WTC11 (cell line): ENCODE data around the gene NDST3. TPM values are rescaled to one million over a fixed set of nuclear protein-coding genes. Genes with fewer than 3 reads are reported as not detected.
A peak's percentile ranks its signal among the peaks of the same experiment; 100 is the strongest.

Experiments used
- ATAC-seq: fragments of 200-7000 bp; cut with Tn5 transposase; 2 replicates; pipeline ENCODE4 v1.10.0; 2021; ENCODE audit warnings: mild to moderate bottlenecking, moderate library complexity
- CTCF ChIA-PET: fragments of 300-600 bp; sonication (Branson Sonifier 250); formaldehyde crosslinking; loops from one replicate; lab custom pipeline; 2021; ENCODE audit warnings: antibody characterized with exemption; lab: Charles Lee
- POLR2A ChIA-PET: fragments of 350-600 bp; sonication (Branson Sonifier 250); formaldehyde crosslinking; loops from one replicate; lab custom pipeline; 2021; ENCODE audit warnings: antibody characterized with exemption; lab: Charles Lee
- DNase-seq: peaks from one replicate; pipeline ENCODE4 v3.0.0; 2021; ENCODE audit warnings: low spot score
- H3K27ac Mint-ChIP-seq: 2 replicates; pipeline ENCODE4 v1.8.0; 2021; ENCODE audit warnings: mixed read lengths
- H3K27me3 Mint-ChIP-seq: 2 replicates; pipeline ENCODE4 v1.8.0; 2021; ENCODE audit warnings: low read depth, mild to moderate bottlenecking, moderate library complexity, mixed read lengths
- H3K36me3 Mint-ChIP-seq: 2 replicates; pipeline ENCODE4 v1.8.0; 2021; ENCODE audit warnings: mixed read lengths
- H3K4me1 Mint-ChIP-seq: 2 replicates; pipeline ENCODE4 v1.8.0; 2022; ENCODE audit warnings: mixed read lengths
- H3K4me3 Mint-ChIP-seq: 2 replicates; pipeline ENCODE4 v1.8.0; 2021; ENCODE audit warnings: mild to moderate bottlenecking, moderate library complexity, mixed read lengths
- H3K9me3 Mint-ChIP-seq: 2 replicates; pipeline ENCODE4 v1.8.0; 2021; ENCODE audit warnings: mixed read lengths
- AR ChIP-seq: fragments of 250-450 bp; sonication (Bioruptor Pico); IDR thresholded peaks from 2 replicates; pipeline ENCODE4 v1.9.0; 2021; ENCODE audit warnings: mild to moderate bottlenecking
- ATF1 ChIP-seq: sonication (generic); formaldehyde crosslinking; IDR thresholded peaks from 2 replicates; pipeline ENCODE4 v1.8.1; 2023; ENCODE audit warnings: mild to moderate bottlenecking, moderate library complexity, missing genetic modification reagents
- CREM ChIP-seq: sonication (generic); formaldehyde crosslinking; IDR thresholded peaks from 2 replicates; pipeline ENCODE4 v1.8.1; 2022; ENCODE audit warnings: mild to moderate bottlenecking, missing genetic modification reagents, moderate library complexity
- E2F1 ChIP-seq: sonication (generic); formaldehyde crosslinking; IDR thresholded peaks from 2 replicates; pipeline ENCODE4 v1.8.0; 2022; ENCODE audit warnings: mild to moderate bottlenecking, missing genetic modification reagents
- EMX1 ChIP-seq: fragments of 250-450 bp; sonication (Bioruptor Pico); IDR thresholded peaks from 2 replicates; pipeline ENCODE4 v1.8.0; 2021; ENCODE audit warnings: mild to moderate bottlenecking
- ERG ChIP-seq: fragments of 250-450 bp; sonication (Bioruptor Pico); IDR thresholded peaks from 2 replicates; pipeline ENCODE4 v1.8.0; 2021; ENCODE audit warnings: mild to moderate bottlenecking
- GRHL2 ChIP-seq: fragments of 250-450 bp; sonication (Bioruptor Pico); IDR thresholded peaks from 2 replicates; pipeline ENCODE4 v1.8.0; 2022; ENCODE audit warnings: mild to moderate bottlenecking, moderate library complexity; ENCODE audit not compliant: insufficient replicate concordance, severe bottlenecking
- NR1H2 ChIP-seq: sonication (generic); formaldehyde crosslinking; IDR thresholded peaks from 2 replicates; pipeline ENCODE4 v1.9.0; 2021; ENCODE audit warnings: mild to moderate bottlenecking, moderate library complexity, missing genetic modification reagents
- PRRX2 ChIP-seq: fragments of 250-450 bp; sonication (Bioruptor Pico); IDR thresholded peaks from 2 replicates; pipeline ENCODE4 v1.8.0; 2021; ENCODE audit warnings: mild to moderate bottlenecking
- SMAD4 ChIP-seq: sonication (generic); formaldehyde crosslinking; IDR thresholded peaks from 2 replicates; pipeline ENCODE4 v1.8.0; 2022; ENCODE audit warnings: mild to moderate bottlenecking, missing genetic modification reagents
- USF1 ChIP-seq: sonication (generic); formaldehyde crosslinking; IDR thresholded peaks from 2 replicates; pipeline ENCODE4 v1.8.0; 2022; ENCODE audit warnings: mild to moderate bottlenecking, missing genetic modification reagents
- ZBTB43 ChIP-seq: sonication (generic); formaldehyde crosslinking; IDR thresholded peaks from 2 replicates; pipeline ENCODE4 v1.8.1; 2023; ENCODE audit warnings: mild to moderate bottlenecking, missing genetic modification reagents
- ZNF317 ChIP-seq: sonication (generic); formaldehyde crosslinking; IDR thresholded peaks from 2 replicates; pipeline ENCODE4 v1.8.1; 2023; ENCODE audit warnings: low read depth, mild to moderate bottlenecking, moderate library complexity, missing genetic modification reagents, borderline replicate concordance
- ZNF423 ChIP-seq: fragments of 250-450 bp; sonication (Bioruptor Pico); IDR thresholded peaks from 2 replicates; pipeline ENCODE4 v2.1.2; 2022; ENCODE audit warnings: mild to moderate bottlenecking, moderate library complexity
- ZNF425 ChIP-seq: fragments of 250-450 bp; sonication (Bioruptor Pico); conservative IDR thresholded peaks from 2 replicates; pipeline ENCODE4 v1.9.0; 2021; ENCODE audit warnings: mild to moderate bottlenecking
- ZNF532 ChIP-seq: fragments of 250-450 bp; sonication (Bioruptor Pico); IDR thresholded peaks from 2 replicates; pipeline ENCODE4 v1.9.0; 2021; ENCODE audit warnings: mild to moderate bottlenecking, borderline replicate concordance
- ZNF671 ChIP-seq: fragments of 250-450 bp; sonication (Bioruptor Pico); IDR thresholded peaks from 2 replicates; pipeline ENCODE4 v1.8.0; 2021; ENCODE audit warnings: mild to moderate bottlenecking
- ZSCAN18 ChIP-seq: fragments of 250-450 bp; sonication (Bioruptor Pico); IDR thresholded peaks from 2 replicates; pipeline ENCODE4 v2.1.2; 2022; ENCODE audit warnings: mild to moderate bottlenecking, moderate library complexity
- total RNA-seq: library from RNA; stranded (reverse); gene quantifications from 3 replicates; pipeline ENCODE4 v1.2.3, GENCODE V29; 2021

The NDST3 gene
- total RNA-seq, 1 experiment from 2014 or later, result 0.37 TPM

GRCh38 chr4:118280501-118281218, 246.4 kb downstream of the NDST3 start:
- Mint-ChIP-seq H3K27ac (peak overlapping the region; percentile 91), H3K4me3 (peak overlapping the region; percentile 90), H3K36me3 (peaks cover 28% of the 10 kb centered on the region), H3K27me3 (no peaks in the 10 kb centered on the region; the same call in 1 of the 2 replicates), H3K4me1 (peaks cover 27% of the 10 kb centered on the region), H3K9me3 (peaks cover 5% of the 10 kb centered on the region)
- DNase-seq (peak; percentile 47), ATAC-seq (peak; percentile 22)
- CTCF ChIA-PET, result interaction anchor here (1.5 kb wide), 1 partner anchor 72 kb away, joined by 4 read pairs; the partner anchor contains the start of gene PRSS12
- POLR2A ChIA-PET, result no interaction called here
- TF ChIP-seq ERG (CRISPR knock-in tag), result peak; percentile 80; the same call in 1 of the 2 replicates
- TF ChIP-seq CREM (CRISPR knock-in tag), result peak; percentile 25; the same call in 1 of the 2 replicates
- no peak for TF ChIP-seq ZNF423
- no peak for TF ChIP-seq USF1
- no peak for TF ChIP-seq ZSCAN18 (CRISPR knock-in tag)
- no peak for TF ChIP-seq E2F1
- TF ChIP-seq PRRX2 (CRISPR knock-in tag), result peak; percentile 86
- no peak for TF ChIP-seq ZBTB43 (CRISPR knock-in tag)
- TF ChIP-seq NR1H2 (CRISPR knock-in tag), result no peak
- TF ChIP-seq ZNF671 (CRISPR knock-in tag), result peak; percentile 62
- TF ChIP-seq ATF1, result no peak
- no peak for TF ChIP-seq SMAD4 (CRISPR knock-in tag)
- peak; percentile 74 for TF ChIP-seq AR (CRISPR knock-in tag)
- TF ChIP-seq GRHL2 (CRISPR knock-in tag), result no peak
- TF ChIP-seq ZNF317, result no peak
- TF ChIP-seq ZNF425, result peak; percentile 74; the same call in 1 of the 2 replicates
- peak; percentile 69; the same call in 1 of the 2 replicates for TF ChIP-seq EMX1
- TF ChIP-seq ZNF532 (CRISPR knock-in tag), result peak; percentile 62; the same call in 1 of the 2 replicates
